ENCODE measurements around the gene ARID5B.

ARID5B gene

GRCh38 chr10:62053860-62054259 lies 152.4 kb downstream of the ARID5B start:
- TF ChIP-seq, protein P1, sequence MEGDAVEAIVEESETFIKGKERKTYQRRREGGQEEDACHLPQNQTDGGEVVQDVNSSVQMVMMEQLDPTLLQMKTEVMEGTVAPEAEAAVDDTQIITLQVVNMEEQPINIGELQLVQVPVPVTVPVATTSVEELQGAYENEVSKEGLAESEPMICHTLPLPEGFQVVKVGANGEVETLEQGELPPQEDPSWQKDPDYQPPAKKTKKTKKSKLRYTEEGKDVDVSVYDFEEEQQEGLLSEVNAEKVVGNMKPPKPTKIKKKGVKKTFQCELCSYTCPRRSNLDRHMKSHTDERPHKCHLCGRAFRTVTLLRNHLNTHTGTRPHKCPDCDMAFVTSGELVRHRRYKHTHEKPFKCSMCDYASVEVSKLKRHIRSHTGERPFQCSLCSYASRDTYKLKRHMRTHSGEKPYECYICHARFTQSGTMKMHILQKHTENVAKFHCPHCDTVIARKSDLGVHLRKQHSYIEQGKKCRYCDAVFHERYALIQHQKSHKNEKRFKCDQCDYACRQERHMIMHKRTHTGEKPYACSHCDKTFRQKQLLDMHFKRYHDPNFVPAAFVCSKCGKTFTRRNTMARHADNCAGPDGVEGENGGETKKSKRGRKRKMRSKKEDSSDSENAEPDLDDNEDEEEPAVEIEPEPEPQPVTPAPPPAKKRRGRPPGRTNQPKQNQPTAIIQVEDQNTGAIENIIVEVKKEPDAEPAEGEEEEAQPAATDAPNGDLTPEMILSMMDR (IDR thresholded peaks at IDR 0.05; ENCODE audit: low read depth, low read length): no peak
- no peak for DNase-seq (ENCODE audit: low read depth in 2 of 2)
- no peak overlapping the region for H3K4me3 ChIP-seq (replicated peaks in 1 of 2; ENCODE audit: low read depth in 2 of 2, low read length in 2 of 2)

DNA sequence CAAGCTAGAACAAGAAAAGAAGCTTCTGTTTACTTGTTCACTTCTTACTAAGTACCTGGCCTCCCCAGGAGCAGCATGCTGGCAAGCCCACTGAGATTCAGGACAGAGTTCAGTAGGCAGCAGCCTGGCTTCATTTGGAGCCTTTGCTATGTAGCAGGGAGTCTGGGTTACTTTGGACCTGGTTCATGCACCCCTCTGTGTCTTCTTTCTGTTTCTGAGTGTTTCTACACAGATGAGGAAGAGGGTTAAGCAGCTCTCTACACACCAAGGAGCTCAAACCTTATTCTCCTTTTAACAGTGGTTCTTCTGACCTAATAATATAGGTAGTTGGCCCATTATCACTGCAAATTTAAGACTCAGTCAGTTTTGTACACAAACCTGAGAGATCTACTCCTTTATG lies 152.9 kb downstream of the ARID5B start:
- TF ChIP-seq, protein P1 (IDR thresholded peaks at IDR 0.05; ENCODE audit: low read depth, low read length): no peak
- DNase-seq (ENCODE audit: low read depth in 2 of 2): peak in 1 of 2 donors; percentile 33
- no peak overlapping the region for H3K4me3 ChIP-seq (replicated peaks in 1 of 2; ENCODE audit: low read depth in 2 of 2, low read length in 2 of 2)

DNA sequence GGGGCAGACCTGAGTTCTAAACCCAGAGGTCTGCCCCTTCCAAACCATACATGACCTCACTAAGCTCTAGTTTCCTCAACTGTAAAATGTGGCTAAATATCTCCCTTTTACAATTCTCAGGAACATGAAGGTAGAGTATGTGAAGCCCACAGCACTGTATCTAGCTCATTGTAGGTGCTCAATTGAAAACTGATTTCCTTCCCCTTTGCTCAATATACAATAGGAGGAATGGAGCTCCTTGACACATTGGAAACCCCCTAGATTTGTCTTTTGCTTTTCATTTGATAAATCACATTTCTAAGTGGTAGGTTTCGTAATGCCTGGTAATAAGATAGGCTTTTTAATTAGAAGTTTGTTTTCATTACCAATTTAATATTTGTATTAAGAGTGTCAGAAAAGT lies 153.3 kb downstream of the ARID5B start:
- no peak for DNase-seq (ENCODE audit: low read depth in 2 of 2)
- TF ChIP-seq, protein P1 (IDR thresholded peaks at IDR 0.05; ENCODE audit: low read depth, low read length): no peak
- no peak overlapping the region for H3K4me3 ChIP-seq (replicated peaks in 1 of 2; ENCODE audit: low read depth in 2 of 2, low read length in 2 of 2)

DNA sequence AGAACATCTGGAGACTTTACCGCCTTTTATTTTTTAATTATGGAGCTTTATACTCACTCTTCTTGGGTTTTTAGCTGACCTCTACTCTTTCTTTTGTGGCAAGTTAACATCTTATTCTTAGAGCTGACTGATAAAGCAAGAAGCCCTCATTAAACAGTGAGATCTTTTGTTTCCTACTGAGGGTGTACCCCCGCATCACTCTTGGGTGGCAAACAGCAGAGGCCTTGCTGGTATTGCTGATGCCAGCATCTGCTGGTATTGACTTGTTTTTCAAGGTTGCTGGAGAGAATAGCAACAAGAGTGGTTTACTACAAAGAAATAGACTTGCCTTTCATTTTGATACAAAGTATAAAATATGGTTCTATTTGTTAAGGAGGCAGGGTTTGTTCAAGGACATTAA lies 154.7 kb downstream of the ARID5B start:
- H3K4me3 ChIP-seq (replicated peaks in 1 of 2; ENCODE audit: low read depth in 2 of 2, low read length in 2 of 2): no peak overlapping the region
- TF ChIP-seq, protein P1 (IDR thresholded peaks at IDR 0.05; ENCODE audit: low read depth, low read length): no peak
- no peak for DNase-seq (ENCODE audit: low read depth in 2 of 2)

DNA sequence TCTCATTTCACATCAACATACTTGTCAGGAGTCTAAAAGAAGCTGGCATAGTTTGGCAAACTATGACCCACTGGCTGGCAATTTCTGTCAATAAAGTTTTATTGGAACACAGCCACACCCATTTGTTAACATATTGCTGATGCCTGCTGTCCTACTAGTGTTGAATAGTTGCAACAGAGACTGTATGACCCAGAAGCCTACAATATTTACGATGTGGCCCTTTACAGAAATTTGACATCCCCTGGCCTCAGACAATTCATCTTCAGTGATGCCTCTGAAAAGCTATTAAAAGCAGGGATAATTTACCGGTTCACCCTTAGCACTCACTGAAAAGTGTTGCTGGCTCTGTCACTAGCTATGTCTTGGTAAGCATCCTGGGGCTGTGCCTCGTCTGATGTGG lies 155.2 kb downstream of the ARID5B start:
- peak in 1 of 2 donors; percentile 45 for DNase-seq (ENCODE audit: low read depth in 2 of 2)
- peak overlapping the region in 1 of 2 donors; percentile 0 for H3K4me3 ChIP-seq (replicated peaks in 1 of 2; ENCODE audit: low read depth in 2 of 2, low read length in 2 of 2)
- TF ChIP-seq, protein P1 (IDR thresholded peaks at IDR 0.05; ENCODE audit: low read depth, low read length): no peak

- peak; percentile 65 to 95 for DNase-seq (ENCODE audit: low read depth in 2 of 2)
- no peak overlapping the region for H3K4me3 ChIP-seq (replicated peaks in 1 of 2; ENCODE audit: low read depth in 2 of 2, low read length in 2 of 2)
Observed at GRCh38 chr10:62057359-62057758, 155.9 kb downstream of the ARID5B start.

GRCh38 chr10:62057850-62058249 lies 156.4 kb downstream of the ARID5B start:
- TF ChIP-seq, protein P1 (IDR thresholded peaks at IDR 0.05; ENCODE audit: low read depth, low read length): no peak
- DNase-seq (ENCODE audit: low read depth in 2 of 2): no peak
- no peak overlapping the region for H3K4me3 ChIP-seq (replicated peaks in 1 of 2; ENCODE audit: low read depth in 2 of 2, low read length in 2 of 2)

More at GRCh38 chr10:62057359-62057758, 155.9 kb downstream of the ARID5B start:
- TF ChIP-seq, protein P1 (IDR thresholded peaks at IDR 0.05; ENCODE audit: low read depth, low read length): no peak
